ENCODE data around the gene BBS2.

BBS2 gene

GRCh38 chr16:56451753-56452689, 67.8 kb downstream of the BBS2 start:
- TF ChIP-seq CTCF (IDR thresholded peaks at IDR 0.05; ENCODE audit: control insufficient read depth, extremely low read depth, insufficient read depth): no peak
- DNase-seq (ENCODE audit: low read depth): no peak
- H3K4me3 ChIP-seq (ENCODE audit: low read depth, low read length): peak overlapping the region; percentile 85

DNA sequence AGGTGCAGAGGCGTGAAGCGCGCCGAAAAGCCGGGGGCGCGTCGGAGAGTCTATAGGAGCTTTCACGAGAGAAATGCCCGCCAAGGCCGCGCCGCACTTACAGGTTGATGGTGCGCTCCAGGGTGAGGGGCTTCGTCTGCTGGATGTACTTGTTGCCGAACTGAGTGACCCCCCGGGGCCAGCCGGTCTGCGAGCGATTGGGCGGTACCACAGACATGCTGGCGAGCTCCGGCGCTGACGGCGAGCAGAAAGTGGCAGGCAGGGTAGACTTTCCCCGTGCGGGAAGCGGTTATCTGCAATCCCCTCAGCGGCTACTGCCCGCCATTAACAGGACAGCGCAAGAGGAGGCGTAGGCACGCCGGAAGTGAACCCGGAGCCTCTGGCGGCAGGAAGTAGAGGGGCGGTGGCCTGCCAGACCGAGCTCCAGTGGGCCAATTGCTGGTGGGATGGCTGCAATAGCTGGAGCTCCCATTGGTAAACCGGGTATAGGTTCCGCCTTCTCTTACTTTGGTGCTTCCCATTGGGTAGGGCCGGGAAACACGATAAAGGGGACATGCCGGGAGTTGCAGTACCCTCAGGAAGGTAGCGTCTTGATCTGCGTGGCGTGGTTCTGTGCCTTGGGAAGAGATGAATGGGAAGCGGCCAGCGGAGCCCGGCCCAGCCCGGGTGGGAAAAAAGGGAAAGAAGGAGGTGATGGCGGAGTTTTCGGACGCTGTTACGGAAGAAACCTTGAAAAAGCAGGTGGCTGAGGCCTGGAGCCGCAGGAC, 68.7 kb downstream of the BBS2 start, which contains the start of the genes NUDT21 and OGFOD1:
Gene NUDT21, minus strand, starts transcription at position 347 of the 767 bp plus-strand sequence. Its CDS starts 130 bp downstream, at position 217.
Gene OGFOD1, plus strand, starts transcription at position 569 of the 767 bp plus-strand sequence. Its CDS starts 59 bp downstream, at position 628.
- DNase-seq (ENCODE audit: low read depth): peak; percentile 95
- TF ChIP-seq CTCF (IDR thresholded peaks at IDR 0.05; ENCODE audit: control insufficient read depth, extremely low read depth, insufficient read depth): no peak
- peak within 1 kb of the TSS; percentile 85 for H3K4me3 ChIP-seq (ENCODE audit: low read depth, low read length)

DNA sequence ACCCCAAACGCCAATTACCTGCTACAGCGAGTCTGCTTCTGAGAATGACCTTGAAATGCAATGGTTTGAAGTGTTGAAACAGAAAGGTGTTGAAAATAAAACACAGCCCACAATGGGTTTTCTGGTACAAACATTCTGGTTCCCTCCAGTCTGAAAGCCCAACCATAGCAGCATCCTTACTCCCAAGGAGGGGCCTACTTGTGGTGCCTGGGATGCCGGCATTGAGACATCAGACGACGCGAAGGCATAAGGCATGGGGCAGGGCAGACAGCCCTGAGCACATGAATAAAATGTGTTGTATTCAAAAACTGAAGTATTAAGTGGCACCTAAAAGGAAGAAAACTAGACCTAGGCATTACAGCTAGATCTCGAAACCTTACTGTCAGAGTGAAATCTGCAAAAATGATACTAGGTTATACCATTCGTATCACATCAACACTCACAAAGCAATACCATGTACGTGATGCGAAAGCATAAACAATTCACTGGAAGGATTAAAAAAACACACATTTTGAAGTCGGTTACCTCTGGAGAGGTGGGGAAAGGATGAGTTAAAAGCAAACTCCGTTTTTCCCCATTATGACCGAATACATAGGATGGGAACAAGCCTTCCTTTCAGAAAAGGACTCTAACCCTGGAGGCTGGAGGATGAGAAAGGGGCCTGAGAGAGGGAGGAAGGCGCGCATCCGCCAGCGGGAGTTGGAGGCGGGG, 69.4 kb downstream of the BBS2 start:
- DNase-seq (ENCODE audit: low read depth): no peak
- peak overlapping the region; percentile 85 for H3K4me3 ChIP-seq (ENCODE audit: low read depth, low read length)
- no peak for TF ChIP-seq CTCF (IDR thresholded peaks at IDR 0.05; ENCODE audit: control insufficient read depth, extremely low read depth, insufficient read depth)

DNA sequence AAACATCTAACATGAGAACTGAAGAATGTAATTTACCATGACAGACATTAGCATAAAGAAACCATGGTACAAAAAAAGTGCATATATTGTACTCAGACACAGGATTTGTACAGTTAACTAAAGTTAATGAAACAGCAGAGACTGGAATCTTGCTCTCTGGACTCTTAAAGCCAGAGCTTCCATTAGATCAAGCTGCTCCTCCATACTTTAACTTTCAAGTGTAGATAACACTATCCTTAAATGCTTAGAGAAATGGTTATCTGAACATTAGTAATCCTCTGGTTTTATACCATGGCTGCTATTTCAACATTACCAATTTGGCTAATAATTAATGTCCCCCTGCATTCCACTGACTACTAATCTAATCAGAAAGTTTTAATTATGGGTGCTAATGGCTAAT, 71.8 kb downstream of the BBS2 start:
- DNase-seq (ENCODE audit: low read depth): no peak
- TF ChIP-seq CTCF (IDR thresholded peaks at IDR 0.05; ENCODE audit: control insufficient read depth, extremely low read depth, insufficient read depth): no peak
- H3K4me3 ChIP-seq (ENCODE audit: low read depth, low read length): no peak overlapping the region

DNA sequence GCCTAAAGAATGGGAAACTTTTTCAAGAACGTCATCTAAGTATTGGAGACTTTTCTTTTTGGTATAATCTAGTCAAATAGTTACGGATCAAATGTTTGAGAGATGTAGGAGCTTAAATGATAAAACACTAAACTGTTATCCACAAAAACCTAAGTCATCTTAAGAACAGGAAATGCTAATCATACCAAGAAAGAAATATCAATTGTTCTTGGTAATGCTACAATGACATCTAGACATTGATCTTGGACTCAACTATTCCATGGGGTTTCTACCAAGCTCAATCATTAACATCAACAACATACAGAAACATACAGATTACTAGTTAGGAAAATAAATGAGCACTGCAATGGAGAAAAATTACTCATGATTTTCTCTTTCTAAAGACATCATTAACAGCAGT, 72.5 kb downstream of the BBS2 start:
- no peak for DNase-seq (ENCODE audit: low read depth)

More for the DNA sequence above, 72.5 kb downstream of the BBS2 start:
- H3K4me3 ChIP-seq (ENCODE audit: low read depth, low read length): no peak overlapping the region
- no peak for TF ChIP-seq CTCF (IDR thresholded peaks at IDR 0.05; ENCODE audit: control insufficient read depth, extremely low read depth, insufficient read depth)

Data from LNCaP clone FGC (cell line).